Measurements from ENCODE around the gene UBAC1.

- TF ChIP-seq YY1 (IDR thresholded peaks at IDR 0.05; ENCODE audit: low read depth) = no peak
- TF ChIP-seq SIN3A (IDR thresholded peaks at IDR 0.05; ENCODE audit: borderline replicate concordance, low read depth, low read length) = no peak
- no peak for TF ChIP-seq CTCF (IDR thresholded peaks at IDR 0.05)
- TF ChIP-seq MAX (IDR thresholded peaks at IDR 0.05; ENCODE audit: low read depth) = no peak
- TF ChIP-seq RFX5 (IDR thresholded peaks at IDR 0.05; ENCODE audit: low read length) = no peak
- TF ChIP-seq POLR2AphosphoS5 (IDR thresholded peaks at IDR 0.05; ENCODE audit: low read depth, low read length) = no peak
- no peak for TF ChIP-seq USF2 (IDR thresholded peaks at IDR 0.05; ENCODE audit: borderline replicate concordance, low read depth, low read length)
- no peak for TF ChIP-seq JUND (IDR thresholded peaks at IDR 0.05)
- no peak for TF ChIP-seq REST (IDR thresholded peaks at IDR 0.05; ENCODE audit: low read depth, low read length)
- TF ChIP-seq MEF2A (IDR thresholded peaks at IDR 0.05; ENCODE audit: borderline replicate concordance, low read depth) = no peak
These were observed 24.2 kb upstream of the UBAC1 start for GRCh38 chr9:135985459-135985774.

Data from SK-N-SH (cell line).